ENCODE results near the gene PIGQ.

The PIGQ gene

DNA sequence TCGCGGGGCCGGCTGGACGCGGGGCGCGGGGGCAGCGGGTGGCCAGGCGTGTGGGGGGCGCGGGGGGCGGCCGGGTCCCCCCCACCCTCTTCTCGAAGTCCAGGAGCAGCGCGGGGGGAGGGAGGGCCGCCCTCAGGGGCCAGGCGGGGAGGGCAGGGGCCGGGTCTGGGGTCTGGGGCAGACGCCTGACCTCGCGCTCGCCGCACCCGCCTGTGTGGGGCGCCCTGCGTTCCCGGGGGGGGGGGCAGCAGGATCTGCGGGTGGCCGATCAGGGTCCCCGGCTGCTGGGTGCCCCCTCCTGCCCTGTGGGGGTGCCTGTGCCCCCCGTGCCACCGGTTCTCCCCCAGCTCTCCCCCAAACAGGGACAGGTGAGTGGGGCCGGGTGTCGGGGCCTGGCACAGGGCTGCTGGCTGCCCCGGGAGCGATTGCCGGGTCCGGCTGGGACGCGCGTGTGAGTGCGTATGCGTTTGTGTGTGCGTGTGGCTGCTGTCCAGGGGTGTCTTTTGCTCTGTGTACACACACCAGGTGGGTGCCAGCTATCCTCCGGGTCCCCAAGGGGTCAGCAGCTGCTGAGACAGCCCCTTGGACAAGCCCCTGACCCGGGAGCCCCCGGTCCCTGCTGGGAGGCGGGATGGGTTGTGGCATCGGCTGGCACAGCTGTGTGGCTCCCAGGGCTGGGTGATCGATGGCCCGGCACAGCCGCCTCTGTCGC, 8.9 kb upstream of the PIGQ start:
- no peak for DNase-seq
- Histone ChIP-seq H3K27ac (no peak overlapping the region), H3K9me3 (ENCODE audit: severe bottlenecking) (no peaks in the 10 kb centered on the region), H3K4me3 (ENCODE audit: low read depth, low read length) (no peak overlapping the region; the same call in 1 of the 2 replicates), H3K36me3 (no peaks in the 10 kb centered on the region), H3K27me3 (ENCODE audit: insufficient read depth, low read depth, severe bottlenecking) (peaks cover 8% of the 10 kb centered on the region)
- no peak for TF ChIP-seq CTCF (IDR thresholded peaks at IDR 0.05; ENCODE audit: low read depth, low read length)

DNA sequence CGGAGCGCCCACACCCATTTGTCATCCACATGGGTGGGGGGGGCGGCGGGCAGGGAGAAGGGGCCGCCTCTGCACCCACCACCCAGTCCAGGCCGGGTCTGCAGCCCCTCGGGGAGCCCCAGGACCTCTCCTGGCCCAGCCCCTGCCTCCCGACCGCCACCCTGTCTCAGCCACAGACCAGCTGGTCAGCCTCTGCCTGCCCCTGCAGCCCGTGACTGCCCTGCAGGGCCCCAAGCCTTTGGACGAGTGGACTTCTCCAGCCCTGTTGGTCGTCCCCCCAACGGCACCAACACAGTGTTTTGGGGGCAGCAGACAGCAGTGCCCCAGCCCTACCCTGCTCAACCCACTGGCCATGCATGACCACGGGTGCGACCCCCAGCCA, 8.4 kb upstream of the PIGQ start:
- H3K36me3 ChIP-seq, result no peaks in the 10 kb centered on the region
- no peak for DNase-seq
- peaks cover 8% of the 10 kb centered on the region for H3K27me3 ChIP-seq (ENCODE audit: insufficient read depth, low read depth, severe bottlenecking)
- H3K27ac ChIP-seq, result no peak overlapping the region
- TF ChIP-seq CTCF (IDR thresholded peaks at IDR 0.05; ENCODE audit: low read depth, low read length), result no peak
- H3K4me3 ChIP-seq (ENCODE audit: low read depth, low read length), result no peak overlapping the region
- H3K9me3 ChIP-seq (ENCODE audit: severe bottlenecking), result no peaks in the 10 kb centered on the region

GRCh38 chr16:561957-562938, 7.5 kb upstream of the PIGQ start:
- Histone ChIP-seq H3K27me3 (ENCODE audit: insufficient read depth, low read depth, severe bottlenecking) (peaks cover 8% of the 10 kb centered on the region), H3K27ac (no peak overlapping the region), H3K9me3 (ENCODE audit: severe bottlenecking) (no peaks in the 10 kb centered on the region), H3K4me3 (ENCODE audit: low read depth, low read length) (no peak overlapping the region), H3K36me3 (no peaks in the 10 kb centered on the region)
- TF ChIP-seq CTCF (IDR thresholded peaks at IDR 0.05; ENCODE audit: low read depth, low read length), result no peak
- DNase-seq, result peak; percentile 36

DNA sequence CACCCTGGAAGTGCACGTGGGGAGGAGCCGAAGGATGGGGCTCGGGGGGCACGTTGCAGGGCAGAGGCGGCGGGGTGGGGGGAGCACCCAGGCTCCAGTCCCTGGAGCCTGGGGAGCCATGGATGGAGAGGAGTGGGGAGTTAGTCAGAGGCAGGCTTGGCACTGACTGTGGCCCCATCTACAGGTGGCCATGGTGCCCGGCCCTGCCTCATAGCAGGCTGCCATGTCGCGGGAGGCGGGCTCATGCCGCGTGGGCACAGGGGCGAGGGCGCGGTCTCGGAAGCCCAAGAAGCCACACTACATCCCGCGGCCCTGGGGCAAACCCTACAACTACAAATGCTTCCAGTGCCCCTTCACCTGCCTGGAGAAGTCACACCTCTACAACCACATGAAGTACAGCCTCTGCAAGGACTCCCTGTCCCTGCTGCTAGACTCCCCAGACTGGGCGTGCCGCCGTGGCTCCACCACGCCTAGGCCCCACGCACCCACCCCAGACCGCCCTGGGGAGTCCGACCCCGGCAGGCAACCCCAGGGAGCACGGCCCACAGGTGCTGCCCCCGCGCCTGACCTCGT, 6.6 kb upstream of the PIGQ start:
- H3K9me3 ChIP-seq (ENCODE audit: severe bottlenecking), result no peaks in the 10 kb centered on the region
- H3K4me3 ChIP-seq (ENCODE audit: low read depth, low read length), result no peak overlapping the region
- peaks cover 8% of the 10 kb centered on the region for H3K27me3 ChIP-seq (ENCODE audit: insufficient read depth, low read depth, severe bottlenecking)
- no peak for TF ChIP-seq CTCF (IDR thresholded peaks at IDR 0.05; ENCODE audit: low read depth, low read length)
- H3K27ac ChIP-seq, result no peak overlapping the region
- H3K36me3 ChIP-seq, result no peaks in the 10 kb centered on the region
- no peak for DNase-seq

DNA sequence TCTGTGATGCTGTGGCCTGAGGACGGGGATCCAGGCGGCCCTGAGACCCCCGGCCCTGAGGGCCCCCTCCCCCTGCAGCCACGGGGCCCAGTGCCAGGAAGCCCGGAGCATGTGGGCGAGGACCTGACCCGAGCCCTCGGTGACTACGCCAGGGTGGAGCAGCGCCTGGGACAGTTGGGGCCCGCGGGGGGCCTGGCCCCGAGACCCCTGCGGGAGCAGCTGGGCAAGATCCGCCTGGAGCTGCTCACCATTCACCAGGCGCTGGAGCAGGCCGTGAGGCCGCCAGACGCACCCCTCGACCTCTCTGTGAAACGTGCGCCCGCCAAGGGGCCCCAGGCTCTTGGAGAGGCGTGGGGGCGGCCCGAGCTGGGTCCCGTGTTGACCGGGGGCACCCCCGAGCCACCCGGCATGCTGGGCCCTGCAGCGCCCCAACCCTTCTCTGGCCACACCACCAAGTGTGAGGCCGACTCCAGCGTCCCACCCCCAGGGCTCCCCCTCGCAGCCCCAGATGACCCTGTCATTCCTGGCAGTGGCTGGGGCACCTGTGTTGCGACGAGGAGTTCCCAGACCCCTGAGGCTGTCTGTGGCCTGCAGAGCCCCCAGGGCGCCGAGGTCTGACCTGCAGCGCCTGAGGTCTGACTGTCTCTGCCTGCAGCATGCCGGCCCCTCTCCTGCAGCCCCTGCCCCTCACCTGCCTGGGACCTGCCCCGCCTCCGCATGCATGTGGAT, 4.9 kb upstream of the PIGQ start:
- H3K27ac ChIP-seq, result peak overlapping the region; percentile 72
- TF ChIP-seq CTCF (IDR thresholded peaks at IDR 0.05; ENCODE audit: low read depth, low read length), result no peak
- H3K4me3 ChIP-seq (ENCODE audit: low read depth, low read length), result no peak overlapping the region
- no peak for DNase-seq
- H3K9me3 ChIP-seq (ENCODE audit: severe bottlenecking), result no peaks in the 10 kb centered on the region
- no peaks in the 10 kb centered on the region for H3K36me3 ChIP-seq
- peaks cover 3% of the 10 kb centered on the region for H3K27me3 ChIP-seq (ENCODE audit: insufficient read depth, low read depth, severe bottlenecking)
